ENCODE results near the gene ARHGAP23.
"Not testable (repeated sequence)": the region's sequence is repeated elsewhere in the genome, so short reads cannot be mapped to it uniquely, and the experiment has no call there.

Gene ARHGAP23

DNA sequence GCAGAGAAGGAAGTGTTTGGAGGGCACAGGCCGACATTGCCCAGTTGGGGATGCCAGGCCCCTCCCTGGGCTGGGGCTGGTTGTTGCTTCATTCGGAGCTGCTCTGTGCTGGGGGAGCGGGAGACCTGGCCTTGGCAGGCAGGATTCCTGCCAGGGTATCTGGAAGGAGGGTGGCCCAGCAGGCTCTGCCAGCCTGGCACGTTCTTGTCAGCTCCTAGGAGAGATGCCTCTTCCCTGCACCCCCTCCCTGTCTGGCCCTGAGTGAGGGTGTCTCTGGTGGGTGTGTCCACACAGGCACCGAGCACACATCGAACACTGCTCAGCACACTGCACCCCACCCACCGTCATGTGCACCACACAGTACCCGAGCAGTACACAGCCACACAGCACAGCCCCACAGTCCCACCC lies 35.2 kb downstream of the ARHGAP23 start:
- no peak for FAIRE-seq

- no peak for FAIRE-seq
These were observed 36.0 kb downstream of the ARHGAP23 start for GRCh38 chr17:38464251-38464722.

- no peak for FAIRE-seq
These were observed 36.6 kb downstream of the ARHGAP23 start for GRCh38 chr17:38464723-38465390.

- no peak for FAIRE-seq
These were observed 37.4 kb downstream of the ARHGAP23 start for GRCh38 chr17:38465391-38466345.

- no peak for FAIRE-seq
These were observed 38.4 kb downstream of the ARHGAP23 start for GRCh38 chr17:38466346-38467315.

DNA sequence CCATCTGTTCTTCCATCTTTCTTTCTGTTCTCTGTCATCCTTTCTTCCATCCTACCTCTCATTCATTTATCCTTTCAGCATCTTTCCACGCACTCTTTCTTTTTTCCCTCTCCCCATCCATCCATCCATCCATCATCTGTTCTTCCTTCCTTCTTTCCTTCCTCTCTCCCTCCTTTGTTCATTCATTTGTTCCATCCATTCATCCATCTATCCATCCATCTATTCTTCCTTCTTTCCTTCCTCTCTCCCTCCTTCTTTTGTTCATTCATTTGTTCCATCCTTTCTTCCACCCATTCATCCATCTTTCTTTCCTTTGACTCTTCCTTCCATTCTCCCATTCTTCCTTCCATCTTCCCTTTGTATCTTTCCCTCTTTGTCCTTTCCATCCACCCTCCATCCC lies 39.2 kb downstream of the ARHGAP23 start:
- FAIRE-seq, result no peak

DNA sequence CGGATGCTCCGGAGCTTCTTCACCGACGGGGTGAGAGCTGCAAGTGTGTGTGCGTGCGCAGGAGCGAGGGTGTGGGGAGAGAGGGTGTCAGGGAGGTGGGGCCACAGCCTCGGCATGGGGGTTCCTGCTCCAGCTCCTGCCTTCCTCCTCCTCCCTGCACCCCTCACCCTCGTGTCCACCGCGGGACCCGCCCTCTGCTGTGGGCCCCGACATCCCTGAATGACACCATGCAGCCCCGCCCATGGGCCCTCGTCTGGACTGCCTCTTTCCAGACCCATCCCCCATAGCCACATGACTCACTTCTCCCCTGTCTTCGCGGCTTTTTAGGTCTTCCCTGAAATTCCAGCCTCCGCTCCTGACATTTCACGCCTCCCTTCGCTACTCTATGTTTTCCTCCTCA lies 41.6 kb downstream of the ARHGAP23 start:
- no peak for FAIRE-seq

DNA sequence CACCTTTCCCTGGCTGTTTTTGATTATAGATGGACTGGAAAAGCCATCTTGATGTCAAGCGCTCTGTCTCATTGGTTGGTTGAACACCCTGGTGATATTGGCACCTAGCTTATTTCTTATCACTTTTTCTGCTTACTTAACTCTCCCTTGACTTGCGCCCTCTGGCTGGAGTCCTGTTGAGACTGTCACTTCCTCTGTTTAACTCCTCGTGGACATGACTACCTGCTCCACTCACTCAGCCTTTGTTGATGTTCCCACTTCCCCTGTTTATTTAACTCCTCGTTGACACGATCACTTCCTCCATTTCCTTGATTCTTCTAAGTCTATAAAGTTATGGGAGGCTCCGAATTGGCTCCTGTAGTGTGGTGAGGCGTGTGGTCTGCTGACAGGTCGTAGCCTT lies 43.0 kb downstream of the ARHGAP23 start:
- FAIRE-seq, result not testable (repeated sequence)

DNA sequence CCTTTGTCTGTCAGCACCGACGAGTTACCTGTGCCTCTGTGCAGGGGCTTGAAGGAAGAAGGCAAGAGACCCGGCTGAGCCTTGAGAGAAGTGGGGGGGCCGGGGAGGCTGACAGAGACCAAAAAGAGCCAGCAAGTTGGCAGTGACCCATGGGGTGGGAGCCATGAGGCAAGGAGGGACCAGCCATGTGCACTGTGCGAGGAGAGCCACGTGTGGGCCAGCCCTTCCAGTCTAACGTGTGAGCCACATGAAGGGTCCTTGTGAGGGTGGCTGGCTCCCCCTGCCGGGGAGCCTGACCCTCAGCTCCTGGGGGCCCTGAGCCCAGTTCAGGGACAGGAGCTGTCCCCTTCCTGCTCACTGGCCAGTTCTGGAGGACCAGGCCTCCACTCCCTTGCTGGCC lies 46.4 kb downstream of the ARHGAP23 start:
- not testable (repeated sequence) for FAIRE-seq

- FAIRE-seq, result no peak
These were observed 48.3 kb downstream of the ARHGAP23 start for GRCh38 chr17:38476549-38476948.

- not testable (repeated sequence) for FAIRE-seq
These were observed 49.2 kb downstream of the ARHGAP23 start for GRCh38 chr17:38477417-38477816.

DNA sequence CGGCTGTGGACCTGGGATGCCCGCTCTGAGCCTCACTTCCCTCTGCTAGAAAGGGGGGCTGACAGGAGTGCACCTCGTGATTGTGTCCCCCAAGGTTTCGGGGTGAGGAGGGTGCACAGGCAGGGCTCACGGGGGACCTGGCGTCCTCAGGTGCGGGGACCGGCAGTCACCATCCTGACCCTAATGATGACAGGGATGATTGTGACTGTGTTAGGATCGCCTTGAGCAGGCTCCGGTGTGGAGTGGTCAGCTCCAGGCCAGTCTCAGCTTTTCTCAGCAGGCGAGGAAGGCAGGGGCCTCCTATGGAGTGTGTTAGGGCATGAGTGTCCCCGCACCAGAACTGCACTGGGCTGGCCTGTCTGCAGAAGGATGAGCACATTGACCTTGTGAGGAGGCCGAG lies 49.7 kb downstream of the ARHGAP23 start:
- not testable (repeated sequence) for FAIRE-seq

- not testable (repeated sequence) for FAIRE-seq
These were observed 50.4 kb downstream of the ARHGAP23 start for GRCh38 chr17:38478667-38479066.

GRCh38 chr17:38482039-38482699 lies 53.9 kb downstream of the ARHGAP23 start:
- FAIRE-seq, result not testable (repeated sequence)

DNA sequence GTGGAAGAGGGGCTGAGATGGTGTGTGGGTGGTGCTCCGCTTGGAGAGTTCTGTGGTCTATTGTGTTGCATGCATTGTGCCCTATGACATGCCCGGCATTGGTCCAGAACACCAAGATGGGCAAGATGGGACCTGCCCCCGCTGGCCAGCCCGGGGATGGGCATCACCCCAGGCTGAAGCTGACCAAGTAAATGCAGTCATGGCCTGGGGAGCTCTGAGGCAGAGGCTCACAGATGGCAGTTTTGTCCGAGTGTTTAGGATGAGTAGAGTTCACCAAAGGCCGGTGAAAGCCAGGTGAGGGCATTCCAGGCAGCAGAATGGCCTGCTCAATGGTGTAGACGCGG lies 54.4 kb downstream of the ARHGAP23 start:
- not testable (repeated sequence) for FAIRE-seq

DNA sequence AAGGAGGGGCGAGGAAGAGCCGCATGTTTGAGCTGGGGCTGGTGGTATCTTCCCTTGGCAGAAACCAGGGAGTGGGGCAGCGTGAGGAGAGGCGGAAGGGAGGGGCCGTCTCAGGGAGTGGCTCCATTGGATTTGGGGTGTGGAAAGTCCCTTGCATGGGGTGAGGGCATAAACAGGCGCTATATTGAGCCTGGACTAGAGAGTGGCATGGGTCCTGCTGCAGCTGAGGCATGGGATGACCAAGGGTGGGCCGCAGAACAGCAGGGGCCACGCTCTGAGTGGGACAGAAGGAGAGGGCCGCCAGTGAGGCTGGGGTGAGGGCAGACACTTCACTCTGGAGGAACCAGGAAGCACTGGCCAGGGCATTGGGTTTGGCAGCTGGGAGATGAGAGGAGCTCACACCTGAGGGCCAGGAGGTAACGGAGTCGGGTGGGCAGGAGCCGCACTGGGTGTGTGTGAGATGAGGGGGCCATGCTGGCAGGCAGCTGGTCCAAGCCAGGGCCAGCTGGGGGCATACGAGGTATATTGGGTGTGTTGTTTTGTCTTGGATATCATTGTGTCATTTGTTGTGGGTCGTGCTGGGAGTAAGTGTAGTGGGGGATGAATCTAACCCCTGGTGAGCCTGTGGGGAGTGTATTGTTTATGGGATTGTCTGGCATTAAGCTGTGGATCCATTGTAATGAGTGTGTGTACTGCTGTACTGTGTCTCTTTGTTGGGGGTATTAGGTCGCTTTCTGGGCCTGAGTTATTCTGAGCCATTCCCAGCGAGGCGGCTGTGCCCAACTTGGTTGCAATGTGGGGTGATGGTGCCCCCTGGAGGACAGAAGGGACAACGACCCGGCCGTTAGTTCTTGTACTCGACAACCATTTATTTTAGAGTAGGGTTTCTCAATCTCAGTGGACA lies 56.2 kb downstream of the ARHGAP23 start:
- FAIRE-seq, result not testable (repeated sequence)

DNA sequence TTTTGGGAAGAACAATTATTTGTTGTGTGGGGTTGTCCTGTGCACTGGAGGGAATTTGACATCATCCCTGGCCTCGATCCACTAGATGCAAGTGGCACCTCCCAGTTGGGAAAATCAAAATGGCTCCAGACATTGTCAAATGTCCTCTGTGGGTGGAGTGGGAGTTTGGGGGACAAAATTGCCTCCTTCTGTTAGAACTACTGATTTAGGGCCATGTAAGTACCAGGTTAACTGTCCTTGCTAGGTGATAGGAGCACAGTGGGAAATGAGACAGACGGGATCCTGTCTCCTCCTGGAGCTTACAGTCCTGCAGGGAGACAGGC lies 56.8 kb downstream of the ARHGAP23 start:
- no peak for FAIRE-seq

GRCh38 chr17:38485681-38486298 lies 57.5 kb downstream of the ARHGAP23 start:
- FAIRE-seq, result not testable (repeated sequence)

DNA sequence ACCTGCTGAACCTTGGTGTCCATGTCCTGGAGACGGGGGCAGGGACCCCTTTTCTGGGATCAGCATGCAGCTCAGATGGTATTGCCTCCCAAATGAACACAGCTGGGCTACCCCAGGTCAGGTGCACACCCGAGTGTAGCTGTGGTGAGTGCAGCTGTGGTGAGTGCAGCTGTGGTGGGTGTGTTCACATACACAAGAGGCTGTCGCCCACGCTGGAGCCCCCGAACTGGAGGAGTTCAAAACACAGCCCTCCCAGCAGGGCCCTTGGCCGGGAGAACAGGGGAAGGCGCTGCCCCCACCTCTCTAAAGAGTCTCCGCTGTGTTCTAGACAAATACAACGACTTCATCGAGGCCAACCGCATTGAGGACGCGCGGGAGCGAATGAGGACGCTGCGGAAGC lies 61.5 kb downstream of the ARHGAP23 start:
- FAIRE-seq, result not testable (repeated sequence)

GRCh38 chr17:38491346-38492066 lies 63.2 kb downstream of the ARHGAP23 start:
- not testable (repeated sequence) for FAIRE-seq

Measured in G401.6 (cell line).